Inflammatory macrophage treated with lipopolysaccharide for 1 hour (primary cell): Measurements from ENCODE around the gene FNTB.
A peak's percentile ranks its signal among the peaks of the same experiment; 100 is the strongest.
"Not testable (repeated sequence)": the region's sequence is repeated elsewhere in the genome, so short reads cannot be mapped to it uniquely, and the experiment has no call there.

Experiments
- DNase-seq, 2 donors: peaks; one replicate each; pipeline ENCODE4 v3.0.0-alpha.2; 2020 to 2022

Gene FNTB

DNA sequence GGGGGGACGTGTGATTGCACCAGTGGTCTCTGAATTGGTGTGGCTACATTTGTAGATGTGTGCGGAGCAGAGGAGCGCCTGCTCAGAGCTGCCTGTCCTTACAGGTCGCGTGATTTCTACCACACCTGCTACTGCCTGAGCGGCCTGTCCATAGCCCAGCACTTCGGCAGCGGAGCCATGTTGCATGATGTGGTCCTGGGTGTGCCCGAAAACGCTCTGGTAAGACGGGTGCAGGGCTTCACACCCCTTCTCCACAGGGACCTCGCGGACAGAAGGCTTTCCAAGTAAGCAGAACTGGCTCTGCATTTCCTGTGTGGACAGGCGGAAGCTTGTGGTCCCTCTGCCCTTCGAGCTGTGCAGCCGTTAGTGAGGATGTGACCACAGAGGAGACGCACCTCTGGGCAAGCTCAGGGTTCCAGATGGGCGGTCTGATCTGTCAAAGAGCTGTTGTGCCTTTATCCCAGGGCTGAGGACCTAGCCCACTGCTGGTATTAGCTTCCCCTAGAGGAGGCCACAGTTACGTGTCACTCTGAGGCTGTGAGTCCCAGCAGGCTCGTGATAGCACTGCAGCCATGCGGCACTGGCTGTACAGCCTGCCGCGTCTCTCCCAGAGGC, 67.9 kb downstream of the FNTB start:
- DNase-seq, result peak; percentile 19 to 43

- no peak for DNase-seq
Observed at GRCh38 chr14:65057695-65058094, 71.0 kb downstream of the FNTB start.

GRCh38 chr14:65062096-65063075, 75.7 kb downstream of the FNTB start:
- DNase-seq, result no peak

DNA sequence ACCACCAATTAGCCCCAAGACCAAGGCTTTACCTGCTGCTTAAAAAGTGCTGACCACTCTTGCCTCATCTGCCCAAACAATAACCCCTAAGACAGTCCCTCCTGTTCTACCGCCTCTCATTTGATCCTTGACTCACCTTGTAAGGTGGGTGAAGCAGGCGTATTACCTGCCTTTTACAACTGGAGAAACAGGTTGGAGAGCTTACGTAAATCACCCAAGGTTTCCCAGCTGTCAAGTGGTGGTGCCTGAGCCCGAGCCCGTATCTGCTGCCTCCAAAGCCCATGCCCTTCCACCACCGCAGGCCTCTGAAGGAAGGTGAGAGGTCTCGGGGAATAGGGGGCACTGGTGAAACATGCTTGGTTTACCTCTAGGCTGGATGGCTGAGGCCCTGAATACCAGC, 79.0 kb downstream of the FNTB start:
- no peak for DNase-seq

GRCh38 chr14:65069874-65070413, 83.2 kb downstream of the FNTB start:
- no peak for DNase-seq

DNA sequence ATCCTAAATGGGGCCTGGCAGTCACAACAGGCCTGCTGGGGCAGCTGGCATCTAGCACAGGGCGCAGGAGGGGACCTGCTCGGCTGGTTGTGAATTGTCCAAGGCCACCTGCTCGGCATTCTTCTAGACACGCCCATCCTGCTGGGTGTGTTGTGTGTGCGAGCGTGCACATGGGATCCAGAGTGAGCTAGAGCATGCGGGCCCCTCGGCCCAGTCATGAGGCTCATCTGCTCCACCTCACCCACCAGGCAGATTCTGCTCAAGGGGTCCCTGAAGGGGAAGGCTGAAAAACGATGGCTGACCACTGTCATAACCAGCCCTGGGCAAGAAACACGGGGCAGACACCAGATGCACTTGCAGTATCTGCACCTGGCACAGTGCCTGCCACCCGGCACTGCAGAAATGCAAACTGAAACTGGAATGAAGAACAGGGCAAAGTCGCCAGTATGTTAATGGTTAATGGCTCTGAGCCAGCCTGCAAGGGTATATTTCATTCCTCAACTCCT, 83.8 kb downstream of the FNTB start:
- no peak for DNase-seq

DNA sequence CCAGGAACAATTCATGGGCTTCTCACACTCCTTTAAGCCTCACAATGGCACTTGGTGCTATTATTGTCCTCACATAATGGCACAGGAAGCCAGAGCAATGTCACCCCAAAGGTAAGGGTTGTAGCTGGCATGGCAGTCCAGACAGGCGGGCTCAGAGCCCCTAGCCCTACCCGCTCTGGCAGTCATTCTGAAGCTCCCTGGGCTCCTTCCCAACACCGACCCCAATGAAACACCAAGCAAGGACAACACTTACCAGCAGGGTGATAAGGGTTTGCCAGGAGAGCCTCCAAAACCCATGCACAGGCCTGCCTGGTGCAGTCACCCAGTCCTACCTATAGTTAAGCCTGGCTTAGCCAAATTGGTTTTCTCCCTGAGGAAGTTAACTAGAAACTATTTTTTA, 84.8 kb downstream of the FNTB start:
- DNase-seq, result no peak

DNA sequence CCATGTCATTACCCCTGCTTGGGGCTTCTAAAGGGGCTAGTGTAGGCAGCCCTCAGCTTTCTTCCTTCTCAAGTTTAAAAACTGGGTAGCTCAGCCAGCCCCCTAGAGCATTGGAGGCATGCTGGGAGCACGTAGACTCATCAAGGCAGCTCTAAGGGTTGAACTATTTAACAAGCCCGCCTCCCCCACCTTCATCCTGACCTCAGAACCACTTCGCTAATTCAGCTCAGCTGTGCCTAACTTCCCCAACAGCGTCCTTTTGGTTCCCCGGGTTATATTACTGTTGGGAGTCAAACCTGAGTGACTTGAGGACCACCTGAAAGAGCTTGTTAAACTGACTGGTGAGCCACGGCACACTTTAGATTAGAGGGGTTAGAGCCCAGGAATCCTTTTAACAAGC, 85.6 kb downstream of the FNTB start:
- DNase-seq, result no peak

- no peak for DNase-seq
Observed at GRCh38 chr14:65072937-65073336, 86.2 kb downstream of the FNTB start.

GRCh38 chr14:65073605-65074201, 87.0 kb downstream of the FNTB start:
- DNase-seq, result no peak

- DNase-seq, result peak; percentile 65
Observed at GRCh38 chr14:65074449-65075150, 87.9 kb downstream of the FNTB start.

DNA sequence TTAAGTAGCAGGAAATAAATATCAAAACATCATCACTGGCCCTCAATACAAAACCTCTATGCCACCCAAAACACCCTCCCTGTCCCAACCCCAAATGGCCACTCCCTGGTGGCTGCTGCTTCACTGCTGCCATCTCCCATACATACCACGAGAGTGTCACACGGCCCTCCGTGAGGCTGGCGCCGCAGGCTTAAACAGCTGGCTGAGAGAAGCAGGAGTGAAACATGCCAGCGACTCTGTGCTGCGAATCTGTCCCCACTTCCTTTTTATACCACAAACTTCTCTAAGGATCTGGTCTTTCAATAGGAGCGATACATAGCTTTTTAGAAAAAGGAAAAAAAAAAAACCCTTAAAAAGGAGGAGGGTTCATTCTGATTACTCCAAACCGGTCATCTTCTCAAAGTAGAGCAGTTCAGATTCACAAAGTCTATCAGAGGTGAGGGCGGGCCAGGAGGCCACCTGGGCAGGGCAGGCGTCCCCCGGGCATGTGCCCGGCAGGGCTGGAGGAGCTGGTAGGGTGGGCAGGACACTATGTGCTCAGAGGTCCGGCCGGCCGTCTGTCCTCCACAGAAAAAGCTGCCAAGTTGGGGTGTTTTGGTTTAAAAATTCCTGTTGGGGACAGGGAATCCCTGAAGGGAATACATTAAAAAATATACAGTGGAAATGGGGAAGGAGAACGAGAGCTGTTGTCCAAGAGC, 89.1 kb downstream of the FNTB start:
- peak; percentile 21 to 55 for DNase-seq

- DNase-seq, result no peak
Observed at GRCh38 chr14:65077318-65077717, 90.6 kb downstream of the FNTB start.

DNA sequence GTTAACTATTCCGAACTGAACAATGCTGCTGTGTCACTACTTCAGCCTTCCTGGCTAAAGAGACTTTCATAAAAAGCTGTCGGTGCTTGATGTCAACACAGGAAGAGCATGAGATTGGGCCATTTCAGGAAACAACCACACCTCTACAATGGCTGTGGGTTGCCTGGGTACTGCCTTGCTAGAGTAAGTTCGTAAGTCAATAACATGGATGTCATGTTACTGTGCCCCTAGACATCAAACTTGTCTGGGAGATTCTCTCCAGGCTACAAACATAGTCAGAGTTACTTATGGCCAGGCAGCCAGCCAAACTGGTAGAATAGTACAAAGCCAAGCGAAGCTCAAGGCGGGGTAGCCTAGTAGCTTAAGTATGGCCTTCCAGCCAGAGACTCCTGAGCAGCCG, 92.5 kb downstream of the FNTB start:
- DNase-seq, result peak; percentile 17 to 36

- DNase-seq, result no peak
Observed at GRCh38 chr14:65079768-65080167, 93.1 kb downstream of the FNTB start.

DNA sequence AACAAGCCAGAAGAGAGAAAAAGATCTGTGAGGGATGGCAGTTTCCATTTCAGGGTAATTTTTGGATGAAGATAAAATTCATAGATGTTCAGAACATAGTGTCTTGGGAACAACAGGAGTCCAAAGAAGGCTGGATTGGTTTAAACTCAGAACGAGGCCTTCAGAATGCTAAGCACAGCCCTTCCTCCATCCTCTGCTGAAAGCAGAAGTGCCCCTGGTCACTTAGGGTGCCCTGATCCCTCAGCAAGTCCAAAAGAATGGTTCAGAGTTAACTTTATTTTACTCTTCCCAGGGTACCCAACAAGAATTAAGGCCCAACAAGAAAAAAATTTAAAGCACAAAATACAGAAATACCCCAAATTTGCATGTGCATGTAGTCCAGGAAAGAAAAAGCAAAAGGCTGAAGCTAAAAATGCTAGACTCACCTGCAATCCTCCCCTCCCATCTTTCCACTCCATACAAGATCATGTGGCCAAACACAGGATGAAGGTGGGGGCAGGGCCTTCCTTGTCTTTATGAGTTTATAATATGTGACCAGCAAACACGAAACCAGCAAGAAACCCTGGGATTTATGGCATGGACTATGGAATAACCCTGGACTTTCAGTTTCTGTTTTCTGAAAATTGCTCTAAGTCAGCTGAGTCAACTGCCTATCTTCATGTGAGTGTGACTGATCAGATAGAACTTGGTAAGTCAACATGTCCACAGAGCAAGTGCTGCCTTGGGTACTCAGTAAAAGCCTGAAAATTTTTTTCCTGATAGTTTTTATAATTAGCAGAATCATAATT, 94.5 kb downstream of the FNTB start:
- peak; percentile 52 to 73 for DNase-seq

DNA sequence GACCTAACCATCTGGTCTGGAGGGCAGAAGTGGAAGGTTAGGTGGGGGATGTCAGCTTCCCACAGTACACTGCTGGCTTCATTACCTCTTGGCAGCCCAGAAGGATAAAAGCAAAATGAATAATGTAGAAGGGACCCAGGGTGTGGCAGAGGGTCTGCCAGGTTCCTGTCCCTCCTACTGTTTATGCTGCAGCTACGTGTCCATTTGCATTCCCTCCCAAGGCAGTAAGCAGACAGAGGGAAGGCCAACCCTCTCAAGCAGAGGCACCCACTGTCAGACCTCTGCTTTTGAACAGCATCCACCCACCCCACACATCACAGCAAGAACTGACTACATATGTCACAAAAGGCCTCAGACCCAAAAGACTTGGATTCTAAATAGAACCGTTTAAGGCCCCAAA, 96.2 kb downstream of the FNTB start:
- no peak for DNase-seq

- no peak for DNase-seq
Observed at GRCh38 chr14:65084554-65085505, 98.1 kb downstream of the FNTB start.

DNA sequence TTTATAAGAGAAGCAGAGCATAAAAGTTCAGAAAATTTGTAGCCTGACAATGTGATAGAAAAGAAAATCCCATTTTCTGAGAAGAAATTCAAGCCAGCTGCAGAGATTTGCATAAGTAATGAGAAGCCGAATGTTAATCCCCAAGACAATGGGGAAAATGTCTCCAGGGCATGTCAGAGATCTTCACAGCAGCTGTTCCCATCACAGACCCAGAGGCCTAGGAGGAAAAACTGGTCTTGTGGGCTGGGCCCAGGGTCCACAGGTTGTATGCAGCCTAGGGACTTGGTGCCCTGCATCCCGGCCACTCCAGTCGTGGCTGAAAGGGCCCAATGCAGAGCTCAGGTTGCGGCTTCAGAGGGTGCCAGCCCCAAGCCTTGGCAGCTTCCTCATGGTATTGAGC, 100.0 kb downstream of the FNTB start:
- DNase-seq, result not testable (repeated sequence)

- DNase-seq, result not testable (repeated sequence)
Observed at GRCh38 chr14:65087835-65088234, 101.1 kb downstream of the FNTB start.
